HG03565 (cell line): ENCODE data around the gene NFAM1.

Experiments
- ATAC-seq: cut with Tn5 transposase; IDR thresholded peaks from one replicate; pipeline ENCODE4 v1.9.1; 2021; ENCODE audit warnings: mild to moderate bottlenecking, moderate library complexity; ENCODE audit not compliant: unreplicated experiment

NFAM1 gene

GRCh38 chr22:42336527-42337227 lies 95.5 kb downstream of the NFAM1 start:
- ATAC-seq, result no peak

GRCh38 chr22:42335839-42336378 lies 96.3 kb downstream of the NFAM1 start:
- ATAC-seq, result no peak

DNA sequence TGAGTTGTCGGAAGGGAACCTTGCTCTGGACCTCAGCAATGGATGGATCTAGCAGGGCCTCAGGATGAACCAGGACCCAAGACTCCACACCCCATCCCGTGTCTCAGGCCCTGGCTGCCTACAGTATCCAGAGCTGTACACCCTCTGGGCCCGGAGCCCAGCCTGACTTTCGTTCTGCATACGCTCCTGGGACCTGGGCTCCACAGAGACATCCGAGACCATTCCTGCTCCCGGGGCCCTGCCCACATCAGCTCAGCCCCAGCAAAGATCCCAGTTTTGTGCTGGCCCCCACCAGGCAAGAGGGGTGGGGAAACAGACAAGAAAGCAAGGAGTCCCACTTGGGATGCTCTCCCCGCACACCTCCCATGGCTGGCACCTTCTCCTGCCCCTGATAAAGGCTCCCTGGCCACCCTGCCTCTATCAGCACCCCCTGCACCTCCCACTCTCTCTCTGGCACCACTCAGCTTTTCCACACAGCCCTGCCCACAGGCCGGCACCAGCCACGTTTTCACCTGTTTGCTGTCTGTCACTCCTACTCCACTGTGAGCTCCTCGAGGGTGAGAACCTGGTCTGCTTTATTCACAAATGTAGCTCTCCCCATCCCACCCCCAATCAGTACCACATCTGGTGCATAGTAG lies 97.2 kb downstream of the NFAM1 start:
- no peak for ATAC-seq

DNA sequence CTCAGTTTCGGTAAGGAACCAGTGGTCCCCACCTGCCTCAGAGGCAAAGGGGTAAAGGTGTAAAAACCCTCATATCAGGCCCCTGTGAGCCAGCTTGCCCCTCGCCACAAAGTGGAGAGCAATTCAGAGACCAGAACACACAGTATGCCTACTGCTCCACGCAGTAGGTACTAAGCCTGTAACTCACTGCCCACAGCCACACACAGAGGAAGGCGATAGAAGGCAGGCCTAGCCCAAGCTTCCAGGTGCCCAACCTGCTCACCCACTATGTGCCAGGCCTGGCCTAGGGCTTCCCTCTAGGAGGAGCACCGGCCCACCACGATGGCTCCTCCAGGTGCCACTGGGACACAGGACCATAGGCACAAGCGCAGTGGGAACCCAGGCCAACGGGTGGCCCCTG lies 98.7 kb downstream of the NFAM1 start:
- ATAC-seq, result no peak

DNA sequence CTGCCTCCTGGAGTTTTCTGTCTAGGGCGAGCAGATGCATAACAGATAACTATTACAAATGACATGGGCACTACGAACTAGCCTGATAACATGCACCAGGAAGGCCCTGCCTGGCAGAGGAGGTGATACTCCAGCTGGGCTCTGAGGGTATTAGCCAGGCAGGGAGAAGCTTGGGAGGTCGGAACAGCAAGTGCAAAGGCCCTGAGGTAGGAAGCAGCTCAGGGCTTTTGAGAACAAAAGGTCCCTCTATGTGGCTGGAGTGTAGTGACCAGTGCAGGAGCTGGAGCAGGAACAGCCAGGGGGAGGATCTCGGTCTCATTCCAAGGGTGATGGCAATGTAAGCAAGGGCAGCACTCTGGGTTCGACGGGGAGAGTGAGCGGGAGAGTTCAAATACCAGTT lies 100.1 kb downstream of the NFAM1 start:
- no peak for ATAC-seq

DNA sequence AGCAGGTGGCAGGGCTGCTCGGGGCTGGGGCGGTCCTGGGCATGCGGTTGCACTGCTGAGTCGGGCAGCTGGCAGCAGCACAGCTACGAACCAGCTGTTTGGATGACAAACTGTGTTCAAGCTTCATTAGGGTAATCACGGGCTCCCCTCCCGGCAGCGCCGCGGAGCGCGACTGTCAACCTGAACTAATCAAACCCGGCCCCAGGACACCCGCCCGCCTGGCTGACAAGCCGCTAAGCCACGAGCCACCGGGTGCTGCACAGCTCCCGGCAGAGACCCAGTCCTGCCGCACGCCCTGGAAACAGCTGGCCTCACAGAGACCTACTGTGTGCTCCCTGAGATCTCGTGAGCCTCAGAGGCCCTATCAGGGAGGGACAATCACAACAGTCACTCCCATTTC lies 101.2 kb downstream of the NFAM1 start:
- ATAC-seq, result no peak
